Activated CD8-positive, alpha-beta T cell treated with anti-CD3 and anti-CD28 coated beads for 36 hours (primary cell): ENCODE data around the gene SRPRB. TPM values are rescaled to one million over a fixed set of nuclear protein-coding genes. Genes with fewer than 3 reads are reported as not detected.

Experiments
- ATAC-seq: fragments of 200-7000 bp; cut with Tn5 transposase; one replicate; pipeline ENCODE4 v1.10.0; 2021; ENCODE audit warnings: mild to moderate bottlenecking, moderate library complexity
- CTCF ChIA-PET: fragments of 350-600 bp; sonication (Branson Sonifier 250); formaldehyde crosslinking; loops from one replicate; lab custom pipeline; 2021; ENCODE audit warnings: antibody characterized with exemption; lab: Charles Lee
- POLR2A ChIA-PET: fragments of 350-600 bp; sonication (Branson Sonifier 250); formaldehyde crosslinking; loops from one replicate; lab custom pipeline; 2021; ENCODE audit warnings: antibody characterized with exemption; lab: Charles Lee
- DNase-seq: peaks from one replicate; pipeline ENCODE4 v3.0.0-alpha.2; 2020
- H3K27ac Mint-ChIP-seq: one replicate; pipeline ENCODE4 v1.8.0; 2021; ENCODE audit warnings: mild to moderate bottlenecking, mixed read lengths
- H3K27me3 Mint-ChIP-seq: one replicate; pipeline ENCODE4 v1.8.0; 2021; ENCODE audit warnings: mixed read lengths
- H3K36me3 Mint-ChIP-seq: one replicate; pipeline ENCODE4 v1.8.0; 2021; ENCODE audit warnings: low read depth, mixed read lengths
- H3K4me1 Mint-ChIP-seq: one replicate; pipeline ENCODE4 v1.8.0; 2021; ENCODE audit warnings: low read depth, mixed read lengths
- H3K4me3 Mint-ChIP-seq: one replicate; pipeline ENCODE4 v1.8.0; 2021; ENCODE audit warnings: mild to moderate bottlenecking, moderate library complexity, mixed read lengths
- H3K9me3 Mint-ChIP-seq: one replicate; pipeline ENCODE4 v1.8.0; 2021; ENCODE audit warnings: mixed read lengths
- CTCF ChIP-seq: fragments of 200-600 bp; IDR thresholded peaks from one replicate; pipeline ENCODE4 v1.8.0; 2022; ENCODE audit warnings: antibody characterized with exemption, mild to moderate bottlenecking
- intact Hi-C: fragments of 100-400 bp; cut with micrococcal nuclease; formaldehyde crosslinking; loops from one replicate; pipeline ENCODE4 v1.10.0; 2022
- total RNA-seq, 2 experiments: library from RNA; stranded (reverse); gene quantifications; one replicate each; pipeline ENCODE4 v1.2.3, GENCODE V29; 2021

The SRPRB gene
- total RNA-seq, 2 experiments from 2014 or later: 63.8 to 65.8 TPM

DNA sequence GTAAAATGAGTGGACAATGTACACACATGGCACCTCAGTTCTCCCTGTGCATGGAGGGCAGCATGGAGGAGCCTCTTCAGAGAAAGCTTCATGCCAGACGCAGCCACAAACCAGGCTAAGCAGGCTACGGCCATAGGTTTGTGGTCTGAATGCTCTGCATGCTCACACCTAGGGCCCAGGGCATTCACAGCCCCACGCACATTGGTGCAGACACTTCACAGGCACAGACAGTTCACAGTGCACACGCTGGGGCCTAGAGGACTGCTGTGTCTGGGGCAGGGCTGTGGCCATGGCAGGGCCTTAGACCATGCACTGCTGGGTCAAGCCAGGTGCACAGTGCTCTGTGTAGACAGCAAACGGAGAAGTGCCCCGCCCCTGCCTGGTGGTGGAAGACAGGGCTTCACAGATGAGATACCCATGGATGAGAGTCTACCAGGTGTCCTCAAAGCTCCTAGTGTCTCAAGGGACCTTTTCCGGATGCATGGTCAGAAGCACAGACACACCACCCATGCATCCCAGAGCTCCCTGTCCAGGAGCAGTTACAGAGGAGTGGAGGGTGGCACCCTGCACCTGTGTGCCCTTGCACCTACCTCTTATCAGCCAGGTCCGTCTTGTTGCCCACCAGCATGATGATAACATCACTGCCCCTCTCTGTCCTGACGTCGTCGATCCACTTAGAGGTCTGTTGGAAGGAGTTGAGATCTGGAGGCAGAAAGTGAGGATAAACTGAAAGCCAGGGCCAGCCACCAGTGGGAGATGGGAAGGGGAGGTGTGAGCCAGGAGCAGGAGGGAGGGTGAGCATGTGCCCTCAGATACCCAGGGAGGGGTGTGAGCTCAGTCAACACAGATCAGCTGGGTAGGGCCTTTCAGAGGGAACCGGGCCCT is 33.5 kb downstream of the SRPRB start:
- H3K27ac Mint-ChIP-seq: no peak overlapping the region
- intact Hi-C loops: no loop called here
- ChIA-PET POLR2A (no interaction called here), CTCF (no interaction called here)
- no peaks in the 10 kb centered on the region for H3K9me3 Mint-ChIP-seq
- no peaks in the 10 kb centered on the region for H3K4me1 Mint-ChIP-seq
- H3K27me3 Mint-ChIP-seq: no peaks in the 10 kb centered on the region
- H3K4me3 Mint-ChIP-seq: no peak overlapping the region
- no peaks in the 10 kb centered on the region for H3K36me3 Mint-ChIP-seq
- ATAC-seq (no peak), DNase-seq (no peak)
- no peak for TF ChIP-seq CTCF

- Mint-ChIP-seq H3K4me1 (no peaks in the 10 kb centered on the region), H3K4me3 (no peak overlapping the region), H3K27me3 (no peaks in the 10 kb centered on the region), H3K9me3 (no peaks in the 10 kb centered on the region), H3K36me3 (no peaks in the 10 kb centered on the region), H3K27ac (no peak overlapping the region)
- POLR2A ChIA-PET: no interaction called here
- intact Hi-C loops: no loop called here
- ATAC-seq (no peak), DNase-seq (no peak)
- CTCF ChIA-PET: interaction anchor here (0.9 kb wide), 1 partner anchor 15 kb away, joined by 3 read pairs; no protein-coding TSS in a partner anchor
- no peak for TF ChIP-seq CTCF
Observed at GRCh38 chr3:133840055-133840737, 34.6 kb downstream of the SRPRB start.

GRCh38 chr3:133840767-133841166 is 35.2 kb downstream of the SRPRB start:
- ATAC-seq (no peak), DNase-seq (no peak)
- POLR2A ChIA-PET: no interaction called here
- TF ChIP-seq CTCF: no peak
- intact Hi-C loops: no loop called here
- no peaks in the 10 kb centered on the region for H3K36me3 Mint-ChIP-seq
- H3K9me3 Mint-ChIP-seq: no peaks in the 10 kb centered on the region
- H3K27ac Mint-ChIP-seq: no peak overlapping the region
- no peaks in the 10 kb centered on the region for H3K4me1 Mint-ChIP-seq
- no peak overlapping the region for H3K4me3 Mint-ChIP-seq
- no peaks in the 10 kb centered on the region for H3K27me3 Mint-ChIP-seq
- CTCF ChIA-PET: interaction anchor here (0.9 kb wide), 1 partner anchor 14 kb away, joined by 3 read pairs; no protein-coding TSS in a partner anchor

- DNase-seq (no peak), ATAC-seq (no peak)
- Mint-ChIP-seq H3K27me3 (no peaks in the 10 kb centered on the region), H3K27ac (no peak overlapping the region), H3K36me3 (no peaks in the 10 kb centered on the region), H3K9me3 (no peaks in the 10 kb centered on the region), H3K4me3 (no peak overlapping the region), H3K4me1 (no peaks in the 10 kb centered on the region)
- no peak for TF ChIP-seq CTCF
- POLR2A ChIA-PET: interaction anchor here (0.6 kb wide), 1 partner anchor 1204 kb away, joined by 5 read pairs; no protein-coding TSS in a partner anchor
- intact Hi-C loops: no loop called here
- CTCF ChIA-PET: interaction anchor here (0.9 kb wide), 1 partner anchor 14 kb away, joined by 3 read pairs; no protein-coding TSS in a partner anchor
Observed at GRCh38 chr3:133841196-133841595, 35.6 kb downstream of the SRPRB start.

DNA sequence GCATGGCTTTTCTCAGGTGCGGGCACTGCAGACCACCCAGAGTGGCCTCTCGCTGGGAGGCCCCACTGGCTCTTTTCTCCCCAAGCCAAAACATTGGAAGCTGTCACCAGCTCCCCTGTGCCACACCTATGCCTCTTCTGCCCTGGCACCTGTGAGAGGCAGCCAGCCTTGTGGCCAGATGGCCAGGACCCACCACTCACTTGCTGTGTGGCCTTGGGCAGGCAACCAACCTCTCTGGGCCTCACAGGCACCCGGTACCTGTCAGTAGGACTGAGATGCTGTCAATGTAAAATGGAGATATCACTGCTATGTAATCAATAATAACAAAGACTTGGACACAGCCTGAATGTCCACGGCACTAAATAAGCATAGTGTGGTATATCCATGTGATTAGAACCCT is 36.5 kb downstream of the SRPRB start:
- no peaks in the 10 kb centered on the region for H3K9me3 Mint-ChIP-seq
- ATAC-seq (no peak), DNase-seq (no peak)
- no peak for TF ChIP-seq CTCF
- H3K27ac Mint-ChIP-seq: no peak overlapping the region
- H3K4me1 Mint-ChIP-seq: no peaks in the 10 kb centered on the region
- H3K4me3 Mint-ChIP-seq: no peak overlapping the region
- POLR2A ChIA-PET: no interaction called here
- H3K27me3 Mint-ChIP-seq: no peaks in the 10 kb centered on the region
- CTCF ChIA-PET: no interaction called here
- H3K36me3 Mint-ChIP-seq: no peaks in the 10 kb centered on the region
- intact Hi-C loops: no loop called here
